ENCODE results near the gene AMACR.

- TF ChIP-seq CTCF (IDR thresholded peaks at IDR 0.05 in 8 of 11, conservative IDR thresholded peaks at IDR 0.05 in 3 of 11) (no peak), POLR2A (IDR thresholded peaks at IDR 0.05) (no peak)
Measured at GRCh38 chr5:34047143-34047542, 39.3 kb upstream of the AMACR start.
